DMS153 treated with DMSO at 0.1 percent for 48 hours (cell line): ENCODE measurements around the gene SPRR1B.
"Not testable (repeated sequence)": the region's sequence is repeated elsewhere in the genome, so short reads cannot be mapped to it uniquely, and the experiment has no call there.

Experiments
- DNase-seq: peaks from one replicate; lab custom pipeline; 2025; ENCODE audit not compliant: unreplicated experiment; lab: John Stamatoyannopoulos, UW

Gene SPRR1B

DNA sequence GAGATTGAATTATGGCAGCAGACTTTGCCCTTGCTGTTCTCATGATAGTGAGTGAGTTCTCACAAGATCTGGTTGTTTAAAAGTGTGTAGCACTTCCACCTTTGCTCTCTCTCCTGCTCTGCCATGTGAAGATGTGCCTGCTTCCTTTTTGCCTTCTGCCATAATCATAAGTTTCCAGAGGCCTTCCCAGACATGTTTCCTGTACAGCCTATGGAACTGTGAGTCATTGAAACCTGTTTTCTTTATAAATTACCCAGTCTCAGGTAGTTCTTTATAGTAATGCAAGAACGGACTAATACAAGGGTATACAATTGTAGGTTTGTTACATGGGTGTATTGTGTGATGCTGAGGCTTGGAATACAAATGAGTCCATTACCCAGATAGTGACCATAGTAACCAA, 4.2 kb downstream of the SPRR1B start:
- DNase-seq = no peak

DNA sequence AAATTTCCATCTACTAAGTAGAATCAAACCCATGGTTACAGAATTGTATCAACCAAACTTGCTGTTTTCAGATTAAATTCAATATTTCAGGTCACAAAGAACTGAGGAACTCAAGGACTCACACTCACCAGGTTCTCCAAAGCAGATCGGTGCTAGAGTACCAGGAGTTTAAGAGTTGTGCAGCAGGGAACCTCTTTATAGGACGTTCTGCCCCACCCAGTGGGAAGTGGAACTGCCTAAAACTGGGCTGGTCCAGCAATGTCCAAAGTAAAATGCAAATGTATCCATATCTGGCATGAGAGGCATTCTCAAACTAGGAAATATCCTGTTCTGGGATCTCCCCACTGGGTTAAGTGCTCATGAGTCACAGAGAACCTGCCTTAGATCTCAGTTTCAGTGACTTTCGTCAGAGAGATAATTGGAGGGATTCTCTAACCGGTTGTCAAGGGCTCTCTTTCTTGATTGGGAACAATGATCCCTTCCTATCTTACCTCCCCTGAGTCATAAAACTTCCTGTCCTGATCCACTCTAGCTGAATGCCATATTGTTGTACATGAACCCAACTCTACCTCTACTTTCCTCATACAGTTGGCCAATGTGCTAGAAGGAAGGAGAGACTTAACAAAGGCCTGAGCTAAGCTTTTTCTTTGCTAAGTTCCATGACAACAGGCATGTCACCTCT, 10.1 kb downstream of the SPRR1B start, which contains the start of gene SPRR2D:
SPRR2D (minus strand) TSS at position 171 of the 682 bp plus-strand sequence. CDS start 774 bp downstream, outside the sequence.
- DNase-seq = no peak

DNA sequence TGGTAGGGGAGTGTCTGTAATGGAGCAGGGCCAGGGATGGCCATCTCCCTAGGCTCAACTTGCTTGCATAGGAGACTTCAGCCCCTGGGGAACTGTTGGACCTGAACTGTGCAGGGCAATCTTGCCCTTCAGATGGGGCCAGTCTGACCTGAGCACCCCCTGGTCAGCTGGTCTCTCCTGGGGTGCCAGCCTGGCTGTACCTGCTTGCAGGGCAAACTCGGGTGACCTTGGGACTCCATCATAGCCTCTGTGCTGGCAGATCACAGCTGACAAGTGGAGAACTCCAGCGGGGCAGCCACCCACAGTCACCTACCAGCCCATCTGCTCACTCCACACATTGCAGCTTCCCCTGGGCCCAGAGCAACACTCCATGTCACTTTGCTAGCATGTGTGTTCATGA, 18.2 kb downstream of the SPRR1B start:
- DNase-seq = no peak

DNA sequence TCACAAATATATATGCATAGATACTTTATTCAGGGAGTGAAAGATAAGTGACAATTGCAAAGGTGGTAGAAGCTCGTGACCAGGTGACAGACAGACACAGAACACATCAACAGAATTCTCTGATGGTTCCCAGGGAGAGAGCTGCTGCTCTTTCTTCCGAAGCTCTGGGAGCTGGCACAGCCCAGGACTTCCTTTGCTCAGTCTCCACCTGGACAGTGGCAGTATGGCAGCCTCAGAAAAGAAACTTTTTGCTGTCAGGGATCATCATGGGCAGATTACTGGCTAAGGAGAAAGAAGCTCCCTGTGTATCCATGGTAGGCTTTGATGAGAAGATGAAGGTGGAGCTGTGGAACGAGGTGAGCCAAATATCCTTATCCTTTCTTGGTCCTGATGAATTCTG, 25.1 kb downstream of the SPRR1B start:
- DNase-seq = not testable (repeated sequence)

DNA sequence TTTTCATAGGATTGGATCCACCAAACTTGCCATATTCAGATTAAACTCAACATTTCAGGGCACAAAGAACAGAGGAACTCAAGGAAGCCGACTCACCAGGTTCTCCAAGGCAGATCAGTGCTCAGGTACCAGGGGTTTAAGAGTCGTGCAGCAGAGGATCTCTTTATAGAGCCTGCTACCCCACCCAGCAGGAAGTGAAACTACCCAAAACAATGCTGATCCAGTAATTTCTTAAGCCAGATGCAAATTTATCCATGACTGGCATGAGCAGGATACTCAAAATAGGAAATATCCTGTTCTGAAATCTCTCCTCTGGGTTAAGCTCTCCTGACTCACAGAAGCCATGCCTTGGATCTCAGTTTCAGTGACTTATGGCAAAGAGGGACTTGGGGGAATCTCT, 26.4 kb downstream of the SPRR1B start, which contains the start of gene SPRR2A:
SPRR2A (minus strand) TSS at position 138 of the 400 bp plus-strand sequence. CDS start 777 bp downstream, outside the sequence.
- no peak for DNase-seq

DNA sequence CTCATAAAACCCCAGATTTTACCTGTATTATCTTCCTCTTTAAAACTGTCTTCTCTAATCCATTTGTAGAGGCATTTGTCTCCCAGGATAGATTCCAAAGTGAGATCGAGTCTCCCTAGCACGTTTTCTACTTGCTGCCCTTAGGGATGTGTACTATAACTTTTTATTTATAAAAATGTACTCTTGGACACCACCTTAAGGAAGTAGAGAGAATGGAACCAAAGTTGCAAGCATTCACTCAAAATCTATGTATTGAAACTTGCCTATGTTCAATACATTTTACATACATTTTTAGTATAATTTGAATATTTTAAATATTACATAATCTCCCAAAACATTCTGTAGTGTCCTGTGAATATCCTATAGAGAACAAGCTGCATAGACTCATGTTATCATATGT, 27.2 kb downstream of the SPRR1B start:
- no peak for DNase-seq

DNA sequence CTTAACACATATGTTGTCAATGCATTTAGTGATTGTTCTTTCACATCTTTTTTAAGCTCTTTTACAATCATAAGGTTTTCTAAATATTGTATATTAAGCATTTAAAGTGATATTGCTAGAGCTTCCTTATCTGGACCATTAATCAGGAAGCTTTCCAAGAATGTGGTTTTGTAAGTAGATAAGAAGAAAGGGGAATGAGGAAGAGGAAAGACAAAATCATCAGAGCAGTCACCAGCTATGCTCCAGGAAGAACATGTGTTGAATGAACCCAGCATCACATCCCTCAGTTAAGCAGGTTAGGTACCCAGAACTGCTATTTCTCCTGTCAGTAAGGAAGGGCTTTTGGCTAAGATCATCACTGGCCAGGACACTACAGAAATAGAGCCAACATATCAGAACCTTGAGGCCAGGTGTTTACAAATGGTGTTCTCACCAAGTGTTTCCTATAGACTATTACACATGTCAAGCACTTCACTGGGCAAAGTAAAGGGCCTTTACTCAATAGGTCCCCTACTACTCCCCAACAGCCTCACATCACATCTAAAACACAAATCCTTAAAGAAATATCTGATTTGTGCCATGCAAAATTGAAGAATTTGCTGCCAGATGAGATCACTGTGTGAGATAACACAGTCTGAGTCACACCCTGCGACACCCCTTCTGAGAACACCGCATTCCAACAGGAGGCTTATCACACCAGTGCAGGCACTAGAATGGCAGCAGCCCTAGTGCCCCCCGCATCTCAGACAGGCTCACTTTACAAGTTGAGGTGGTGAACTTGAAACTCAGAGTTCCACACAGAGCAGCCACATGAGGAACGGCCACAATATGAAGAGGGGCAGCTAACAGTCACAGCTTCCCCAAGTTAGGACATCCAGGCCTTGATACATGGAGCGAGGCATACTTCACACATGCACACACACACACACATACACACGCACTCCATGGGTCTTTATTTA, 28.1 kb downstream of the SPRR1B start:
- DNase-seq = no peak

DNA sequence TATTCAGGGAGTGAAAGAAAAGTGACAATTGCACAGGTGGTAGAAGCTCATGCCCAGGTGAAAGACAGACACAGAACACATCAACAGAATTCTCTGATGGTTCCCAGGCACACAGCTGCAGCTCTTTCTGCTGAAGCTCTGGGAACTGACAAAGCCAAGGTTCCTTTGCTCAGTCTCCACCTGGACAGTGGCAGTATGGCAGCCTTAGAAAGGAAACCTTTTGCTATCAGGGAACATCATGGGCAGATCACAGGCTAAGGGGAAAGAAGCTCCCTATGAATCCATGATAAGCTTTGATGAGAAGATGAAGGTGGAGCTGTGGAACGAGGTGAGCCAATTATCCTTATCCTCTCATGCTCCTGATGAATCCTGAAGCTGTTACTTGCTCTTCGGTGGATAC, 39.2 kb downstream of the SPRR1B start:
- DNase-seq = no peak

DNA sequence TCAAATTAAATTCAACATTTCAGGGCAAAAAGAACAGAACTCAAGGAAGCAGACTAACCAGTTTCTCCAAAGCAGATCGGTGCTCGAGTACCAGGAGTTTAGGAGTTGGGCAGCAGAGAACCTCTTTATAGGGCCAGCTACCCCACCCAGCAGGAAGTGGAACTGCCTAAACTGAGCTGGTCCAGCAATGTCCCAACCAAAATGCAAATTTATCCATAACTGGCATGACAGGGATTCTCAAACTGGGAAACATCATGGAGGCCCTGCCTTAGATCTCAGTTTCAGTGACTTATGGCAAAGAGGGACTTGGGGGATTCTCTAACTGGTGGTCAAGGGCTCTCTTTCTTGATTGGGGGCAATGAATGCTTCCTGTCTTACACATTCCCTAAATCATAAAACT, 40.5 kb downstream of the SPRR1B start, which contains the start of gene SPRR2B:
SPRR2B (minus strand) TSS at position 101 of the 400 bp plus-strand sequence. CDS start 772 bp downstream, outside the sequence.
- DNase-seq = no peak

DNA sequence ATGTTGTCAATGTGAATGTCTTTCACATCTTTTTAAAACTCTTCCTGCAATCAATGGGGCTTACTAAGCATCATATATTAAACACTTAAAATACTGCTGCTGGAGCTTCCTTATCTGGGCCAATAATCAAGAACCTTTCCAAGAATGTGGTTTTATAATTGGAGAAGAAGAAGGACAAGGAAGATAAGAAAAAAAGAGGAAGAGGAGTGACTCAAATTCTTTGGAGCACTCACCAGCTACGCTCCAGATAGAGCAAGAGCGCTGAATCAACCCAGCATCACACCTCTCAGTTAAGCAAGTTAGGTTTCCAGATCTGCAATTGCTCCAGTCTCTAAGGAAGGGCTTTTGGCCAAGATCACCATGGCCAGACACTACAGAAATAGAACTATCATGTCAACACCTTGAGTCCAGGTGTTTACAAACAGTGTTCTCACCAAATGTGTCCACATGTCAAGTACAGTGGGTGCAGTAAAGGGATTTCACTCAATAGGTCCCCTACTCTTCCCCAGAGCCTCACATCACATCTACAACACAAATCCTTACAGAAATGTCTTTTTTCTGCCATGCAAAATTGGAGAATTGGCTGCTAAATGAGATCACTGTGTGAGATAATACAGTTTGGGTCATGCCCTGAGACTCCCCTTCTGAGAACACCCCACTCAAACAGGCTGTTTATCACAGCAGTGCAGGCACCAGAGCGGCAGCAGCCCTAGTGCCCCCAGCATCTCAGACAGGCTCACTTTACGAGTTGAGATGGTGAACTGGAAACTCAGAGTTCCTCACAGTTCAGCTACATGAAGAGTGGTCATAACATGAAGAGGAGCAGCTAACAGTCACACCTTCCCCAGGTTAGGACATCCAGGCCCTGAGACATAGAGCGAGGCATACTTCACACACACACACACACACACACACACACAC, 42.1 kb downstream of the SPRR1B start:
- DNase-seq = no peak

DNA sequence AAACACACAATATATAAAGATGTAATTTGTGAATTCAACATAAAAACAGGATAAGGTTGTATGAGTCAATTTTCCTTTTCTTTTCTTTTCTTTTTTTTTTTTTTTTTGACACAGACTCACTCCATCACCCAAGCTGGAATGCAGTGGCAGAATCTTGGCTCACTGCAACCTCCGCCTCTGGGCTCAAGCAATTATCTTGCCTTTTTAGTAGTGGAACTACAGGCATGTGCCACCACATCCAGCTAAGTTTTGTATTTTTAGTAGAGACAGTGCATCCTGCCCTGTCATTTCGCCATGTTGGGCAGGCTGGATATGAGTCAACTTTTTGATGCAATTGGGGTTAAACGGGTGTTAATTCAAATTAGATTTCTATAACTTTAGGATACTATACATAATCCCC, 50.7 kb downstream of the SPRR1B start:
- no peak for DNase-seq
